Smooth muscle cell (in vitro differentiated cells): Measurements from ENCODE around the gene ABCC5. TPM values are rescaled to one million over a fixed set of nuclear protein-coding genes. Genes with fewer than 3 reads are reported as not detected.

ENCODE experiments used
- DNase-seq: peaks from one replicate; lab custom pipeline; 2025; ENCODE audit not compliant: unreplicated experiment; lab: John Stamatoyannopoulos, UW
- H2AFZ ChIP-seq: fragments of 200-600 bp; sonication (generic); 2 replicates; pipeline ENCODE4 v1.6.0; 2016; ENCODE audit warnings: antibody characterized with exemption, low read depth, mild to moderate bottlenecking
- H3F3A ChIP-seq: fragments of 200-600 bp; sonication (generic); 2 replicates; pipeline ENCODE4 v1.6.0; 2017; ENCODE audit warnings: antibody characterized with exemption, low read depth
- H3K27ac ChIP-seq: fragments of 200-600 bp; sonication (generic); 2 replicates; pipeline ENCODE4 v1.5.1; 2016; ENCODE audit warnings: low read depth, mild to moderate bottlenecking
- H3K27me3 ChIP-seq: fragments of 200-600 bp; sonication (generic); 2 replicates; pipeline ENCODE4 v1.6.1; 2016; ENCODE audit warnings: low read depth, mild to moderate bottlenecking
- H3K36me3 ChIP-seq: fragments of 200-600 bp; sonication (generic); 2 replicates; pipeline ENCODE4 v1.5.1; 2016; ENCODE audit warnings: low read depth
- H3K4me1 ChIP-seq: fragments of 200-600 bp; sonication (generic); 2 replicates; pipeline ENCODE4 v1.5.1; 2016; ENCODE audit warnings: low read depth
- H3K4me2 ChIP-seq: fragments of 200-600 bp; sonication (generic); 2 replicates; pipeline ENCODE4 v1.6.0; 2016; ENCODE audit warnings: mild to moderate bottlenecking
- H3K4me3 ChIP-seq: fragments of 200-600 bp; sonication (generic); 2 replicates; pipeline ENCODE4 v1.5.1; 2016; ENCODE audit warnings: mild to moderate bottlenecking
- H3K79me2 ChIP-seq: fragments of 200-600 bp; sonication (generic); 2 replicates; pipeline ENCODE4 v1.6.0; 2016; ENCODE audit warnings: low read depth, mild to moderate bottlenecking
- H3K9ac ChIP-seq: fragments of 200-600 bp; sonication (generic); 2 replicates; pipeline ENCODE4 v1.6.0; 2016; ENCODE audit warnings: low read depth
- H3K9me3 ChIP-seq: fragments of 200-600 bp; sonication (generic); replicated peaks from 2 replicates; pipeline ENCODE4 v1.5.1; 2016; ENCODE audit warnings: low read depth
- H4K20me1 ChIP-seq: fragments of 200-600 bp; sonication (generic); 2 replicates; pipeline ENCODE4 v1.6.0; 2016; ENCODE audit warnings: low read depth
- CTCF ChIP-seq: fragments of 200-600 bp; sonication (generic); IDR thresholded peaks from 2 replicates; pipeline ENCODE4 v1.5.1; 2017; ENCODE audit warnings: borderline replicate concordance, mild to moderate bottlenecking, antibody characterized with exemption; ENCODE audit not compliant: insufficient read depth, poor library complexity, severe bottlenecking
- WGBS: methylation state at CpG from one replicate; pipeline ENCODE4 v1.1.7; 2016; ENCODE audit warnings: low lambda C conversion rate; 5-methylcytosine and 5-hydroxymethylcytosine counted together
- polyA plus RNA-seq: library from polyadenylated mRNA; unstranded; fragments of >200 nt; fragmentation: Nextera tagmentation; extraction: Ambion mirVana; gene quantifications from 2 replicates; pipeline ENCODE4 v1.2.1, GENCODE V29; 2016
- total RNA-seq: library from RNA; depleted of rRNA; stranded (reverse); fragments of >200 nt; gene quantifications from 2 replicates; pipeline ENCODE4 v1.2.3, GENCODE V29; 2014

ABCC5 gene
- total and polyA plus RNA-seq, 2 experiments from 2014 or later, result 18.2 to 20.0 TPM

GRCh38 chr3:183909030-183909600 is 108.6 kb downstream of the ABCC5 start:
- DNase-seq, result no peak
- Histone ChIP-seq H3K27ac (no peak overlapping the region), H3K4me1 (no peaks in the 10 kb centered on the region), H3K36me3 (no peaks in the 10 kb centered on the region), H3F3A (no peaks in the 10 kb centered on the region), H3K9me3 (no peaks in the 10 kb centered on the region), H3K9ac (no peak overlapping the region), H2AFZ (no peak overlapping the region), H3K4me2 (no peak overlapping the region), H3K27me3 (no peaks in the 10 kb centered on the region), H4K20me1 (no peaks in the 10 kb centered on the region), H3K79me2 (no peaks in the 10 kb centered on the region), H3K4me3 (no peak overlapping the region)
- WGBS, result 96% methylated on average over 14 of the region's 14 CpGs
- TF ChIP-seq CTCF, result no peak

- no peak overlapping the region for H3K9ac ChIP-seq
- no peaks in the 10 kb centered on the region for H3K9me3 ChIP-seq
- H3K4me1 ChIP-seq, result no peaks in the 10 kb centered on the region
- 92% methylated on average over 16 of the region's 16 CpGs for WGBS
- H3K79me2 ChIP-seq, result no peaks in the 10 kb centered on the region
- no peaks in the 10 kb centered on the region for H3K27me3 ChIP-seq
- H3K36me3 ChIP-seq, result no peaks in the 10 kb centered on the region
- TF ChIP-seq CTCF, result no peak
- no peak overlapping the region for H3K4me2 ChIP-seq
- no peaks in the 10 kb centered on the region for H4K20me1 ChIP-seq
- no peak for DNase-seq
- H2AFZ ChIP-seq, result no peak overlapping the region
- H3K27ac ChIP-seq, result no peak overlapping the region
- no peaks in the 10 kb centered on the region for H3F3A ChIP-seq
- no peak overlapping the region for H3K4me3 ChIP-seq
These were observed 109.8 kb downstream of the ABCC5 start for GRCh38 chr3:183907911-183908331.

- Histone ChIP-seq H3K27ac (no peak overlapping the region), H3F3A (no peaks in the 10 kb centered on the region), H3K36me3 (no peaks in the 10 kb centered on the region), H4K20me1 (no peaks in the 10 kb centered on the region), H3K4me3 (no peak overlapping the region), H3K9ac (no peak overlapping the region), H3K4me2 (no peak overlapping the region), H3K79me2 (no peaks in the 10 kb centered on the region), H2AFZ (no peak overlapping the region), H3K27me3 (no peaks in the 10 kb centered on the region), H3K4me1 (no peaks in the 10 kb centered on the region), H3K9me3 (no peaks in the 10 kb centered on the region)
- DNase-seq, result no peak
- WGBS, result 72% methylated on average over 6 of the region's 6 CpGs
- TF ChIP-seq CTCF, result no peak
These were observed 110.5 kb downstream of the ABCC5 start for GRCh38 chr3:183907176-183907575.

GRCh38 chr3:183906234-183906921 is 111.3 kb downstream of the ABCC5 start:
- H4K20me1 ChIP-seq, result no peaks in the 10 kb centered on the region

More at GRCh38 chr3:183906234-183906921, 111.3 kb downstream of the ABCC5 start:
- Histone ChIP-seq H3K27ac (no peak overlapping the region), H3K9me3 (no peaks in the 10 kb centered on the region), H3K4me3 (no peak overlapping the region), H3K27me3 (no peaks in the 10 kb centered on the region), H3K4me1 (no peaks in the 10 kb centered on the region), H3K79me2 (no peaks in the 10 kb centered on the region), H2AFZ (no peak overlapping the region), H3K9ac (no peak overlapping the region), H3K36me3 (no peaks in the 10 kb centered on the region), H3F3A (no peaks in the 10 kb centered on the region), H3K4me2 (no peak overlapping the region)
- no peak for TF ChIP-seq CTCF
- no peak for DNase-seq
- 87% methylated on average over 13 of the region's 13 CpGs for WGBS
